Measurements from ENCODE around the gene ZNF879. TPM values are rescaled to one million over a fixed set of nuclear protein-coding genes. Genes with fewer than 3 reads are reported as not detected.

ZNF879 gene
- polyA plus RNA-seq, 1 donor (not counting 4 experiments of a cell fraction or from before 2014, with no cell fraction given), result 2.5 TPM

GRCh38 chr5:178988436-178989220 lies 35.0 kb upstream of the ZNF879 start:
- Histone ChIP-seq H2AFZ (ENCODE audit: control insufficient read depth, low read length) (no peak overlapping the region), H3K9ac (ENCODE audit: control insufficient read depth, extremely low read depth, insufficient read depth, low read length) (no peak overlapping the region), H3K27ac (ENCODE audit: control insufficient read depth, insufficient read depth, low read length) (no peak overlapping the region), H3K4me1 (ENCODE audit: control insufficient read depth, extremely low read depth, insufficient read depth, low read length) (no peaks in the 10 kb centered on the region), H3K4me3 (ENCODE audit: control insufficient read depth in 2 of 3, extremely low read depth in 1 of 3, insufficient read depth in 2 of 3, low read depth in 1 of 3, low read length in 3 of 3) (no peak overlapping the region), H3K36me3 (ENCODE audit: control insufficient read depth in 2 of 2, extremely low read depth in 1 of 2, insufficient read depth in 2 of 2, low read length in 2 of 2) (no peaks in the 10 kb centered on the region), H3K27me3 (ENCODE audit: control insufficient read depth, extremely low read depth, insufficient read depth, low read length) (peaks cover 2% of the 10 kb centered on the region), H3K9me3 (ENCODE audit: control insufficient read depth, low read depth, low read length) (peaks cover 21% of the 10 kb centered on the region), H3K4me2 (ENCODE audit: control insufficient read depth, extremely low read depth, insufficient read depth, low read depth, low read length) (no peak overlapping the region), H4K20me1 (ENCODE audit: control insufficient read depth, extremely low read depth, insufficient read depth, low read length) (no peaks in the 10 kb centered on the region), H3K79me2 (ENCODE audit: control insufficient read depth, insufficient read depth, low read length) (no peaks in the 10 kb centered on the region), H3K9me1 (ENCODE audit: control insufficient read depth, extremely low read depth, insufficient read depth, low read length) (no peaks in the 10 kb centered on the region)
- no peak for DNase-seq (ENCODE audit: low read depth, low spot score)
- no peak for FAIRE-seq
- dilution Hi-C loops (cut with MboI; ENCODE audit: extremely low pct_ligation_motif_present, low sequenced_read_pairs), result no loop called here
- no peak for TF ChIP-seq CTCF (optimal IDR thresholded peaks at IDR 0.05 in 1 of 3, IDR thresholded peaks at IDR 0.05 in 1 of 3, conservative IDR thresholded peaks at IDR 0.05 in 1 of 3; ENCODE audit: extremely low read depth in 1 of 3, insufficient read depth in 2 of 3, low read length in 3 of 3)

DNA sequence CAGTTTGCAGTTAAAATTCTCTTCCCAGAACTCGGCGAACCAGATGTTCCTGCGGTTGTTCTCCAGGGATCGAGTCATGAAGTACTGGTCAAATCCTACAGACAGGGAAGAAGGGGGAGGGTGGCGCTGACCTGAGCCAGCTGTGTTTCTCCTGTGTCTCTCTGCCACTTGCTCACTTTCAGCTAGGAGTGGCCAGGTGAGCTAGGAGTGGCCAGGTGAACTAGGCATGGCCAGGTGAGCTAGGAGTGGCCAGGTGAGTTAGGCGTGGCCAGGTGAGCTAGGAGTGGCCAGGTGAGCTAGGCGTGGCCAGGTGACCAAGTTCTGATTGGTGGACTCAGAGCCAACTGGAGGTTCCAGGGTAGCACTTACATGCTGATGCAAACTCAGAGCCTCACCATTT lies 34.3 kb upstream of the ZNF879 start:
- Histone ChIP-seq H2AFZ (ENCODE audit: control insufficient read depth, low read length) (no peak overlapping the region), H3K36me3 (ENCODE audit: control insufficient read depth in 2 of 2, extremely low read depth in 1 of 2, insufficient read depth in 2 of 2, low read length in 2 of 2) (no peaks in the 10 kb centered on the region), H3K4me1 (ENCODE audit: control insufficient read depth, extremely low read depth, insufficient read depth, low read length) (no peaks in the 10 kb centered on the region), H3K9me3 (ENCODE audit: control insufficient read depth, low read depth, low read length) (peaks cover 18% of the 10 kb centered on the region), H4K20me1 (ENCODE audit: control insufficient read depth, extremely low read depth, insufficient read depth, low read length) (no peaks in the 10 kb centered on the region), H3K27ac (ENCODE audit: control insufficient read depth, insufficient read depth, low read length) (no peak overlapping the region), H3K9ac (ENCODE audit: control insufficient read depth, extremely low read depth, insufficient read depth, low read length) (no peak overlapping the region), H3K9me1 (ENCODE audit: control insufficient read depth, extremely low read depth, insufficient read depth, low read length) (no peaks in the 10 kb centered on the region), H3K4me3 (ENCODE audit: control insufficient read depth in 2 of 3, extremely low read depth in 1 of 3, insufficient read depth in 2 of 3, low read depth in 1 of 3, low read length in 3 of 3) (no peak overlapping the region), H3K79me2 (ENCODE audit: control insufficient read depth, insufficient read depth, low read length) (no peaks in the 10 kb centered on the region), H3K27me3 (ENCODE audit: control insufficient read depth, extremely low read depth, insufficient read depth, low read length) (peaks cover 9% of the 10 kb centered on the region), H3K4me2 (ENCODE audit: control insufficient read depth, extremely low read depth, insufficient read depth, low read depth, low read length) (no peak overlapping the region)
- no peak for FAIRE-seq
- TF ChIP-seq CTCF (optimal IDR thresholded peaks at IDR 0.05 in 1 of 3, IDR thresholded peaks at IDR 0.05 in 1 of 3, conservative IDR thresholded peaks at IDR 0.05 in 1 of 3; ENCODE audit: extremely low read depth in 1 of 3, insufficient read depth in 2 of 3, low read length in 3 of 3) (no peak), EZH2 (IDR thresholded peaks at IDR 0.05; ENCODE audit: low read length) (no peak)
- no peak for DNase-seq (ENCODE audit: low read depth, low spot score)
- dilution Hi-C loops (cut with MboI; ENCODE audit: extremely low pct_ligation_motif_present, low sequenced_read_pairs), result no loop called here
